Endothelial cell of umbilical vein (primary cell): ENCODE results near the gene C13orf46.

Experiments used
- EZH2 ChIP-seq: IDR thresholded peaks from 2 replicates; pipeline ENCODE4 v1.6.1; 2012; ENCODE audit warnings: borderline replicate concordance, low read depth, mild to moderate bottlenecking, moderate library complexity, low read length, inconsistent platforms; ENCODE audit not compliant: severe bottlenecking
- FOS ChIP-seq: IDR thresholded peaks from 2 replicates; pipeline ENCODE4 v1.6.1; 2011; ENCODE audit warnings: mild to moderate bottlenecking, low read length, moderate library complexity, borderline replicate concordance; ENCODE audit not compliant: insufficient read depth
- GATA2 ChIP-seq: IDR thresholded peaks from 2 replicates; pipeline ENCODE4 v1.7.0; 2011; ENCODE audit warnings: low read depth, mild to moderate bottlenecking, moderate library complexity, mixed read lengths, low read length; ENCODE audit not compliant: insufficient read length, insufficient read depth
- JUN ChIP-seq: IDR thresholded peaks from 2 replicates; pipeline ENCODE4 v1.6.1; 2011; ENCODE audit warnings: borderline replicate concordance, low read depth; ENCODE audit not compliant: insufficient read length, insufficient read depth
- MYC ChIP-seq: IDR thresholded peaks from one replicate; pipeline ENCODE4 v1.6.1; 2011; ENCODE audit warnings: mild to moderate bottlenecking, low read depth, low read length
- POLR2A ChIP-seq: IDR thresholded peaks from 2 replicates; pipeline ENCODE4 v1.6.1; 2012; ENCODE audit warnings: low read depth, mild to moderate bottlenecking, control low read depth, low read length
- POLR2AphosphoS5 ChIP-seq: IDR thresholded peaks from 2 replicates; pipeline ENCODE4 v1.6.1; 2012; ENCODE audit warnings: low read depth, mild to moderate bottlenecking, control low read depth, low read length, moderate library complexity; ENCODE audit not compliant: insufficient read depth
- TF ChIP-seq, protein P1 (sequence below): IDR thresholded peaks from 2 replicates; pipeline ENCODE4 v1.6.1; 2011; ENCODE audit not compliant: insufficient read depth, insufficient read length
- TF ChIP-seq, protein P2 (sequence below), 2 donors: IDR thresholded peaks; 1 replicate in 1 of 2; 2 replicates in 1 of 2; pipeline ENCODE4 v1.5.1; 2011; ENCODE audit warnings: low read length in 2 of 2, mild to moderate bottlenecking in 2 of 2, moderate library complexity in 2 of 2, control low read depth in 1 of 2, inconsistent platforms in 1 of 2, low read depth in 1 of 2; ENCODE audit not compliant: insufficient read depth in 1 of 2; ENCODE audit errors: extremely low read depth in 1 of 2

DNA sequence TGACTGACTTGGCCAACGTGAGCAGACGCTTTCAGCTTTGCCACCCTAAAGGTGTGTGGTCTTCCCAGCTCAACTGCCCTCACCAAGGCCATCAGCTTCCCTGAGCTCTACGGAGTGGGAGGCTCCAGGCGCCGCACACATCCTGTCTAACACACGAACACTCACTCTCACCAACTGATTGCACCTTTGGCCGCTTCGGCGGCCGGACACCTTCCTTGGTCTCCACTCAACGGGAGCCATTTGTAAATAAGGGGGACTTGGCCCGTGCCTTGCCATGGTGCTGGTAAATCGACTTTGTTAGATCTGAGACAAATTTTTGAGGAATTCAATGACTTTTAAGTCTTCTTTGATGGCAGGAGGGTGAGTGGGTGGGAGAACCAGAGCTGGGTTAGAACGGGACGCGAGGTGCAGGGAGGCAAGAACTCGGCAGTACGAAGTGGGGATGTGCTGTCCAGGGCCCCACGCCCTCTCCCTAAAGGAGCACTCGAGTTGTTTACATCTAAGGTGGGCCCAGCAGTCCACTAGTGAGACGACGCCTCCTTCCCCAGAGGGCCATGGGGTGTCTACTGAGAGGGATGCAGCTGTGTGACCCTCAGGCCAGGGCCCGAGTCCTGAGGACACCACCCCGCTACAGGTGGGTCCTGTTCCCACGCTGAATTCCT lies 4.4 kb downstream of the C13orf46 start:
- TF ChIP-seq, protein P1, sequence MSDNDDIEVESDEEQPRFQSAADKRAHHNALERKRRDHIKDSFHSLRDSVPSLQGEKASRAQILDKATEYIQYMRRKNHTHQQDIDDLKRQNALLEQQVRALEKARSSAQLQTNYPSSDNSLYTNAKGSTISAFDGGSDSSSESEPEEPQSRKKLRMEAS: no peak
- TF ChIP-seq, protein P2, sequence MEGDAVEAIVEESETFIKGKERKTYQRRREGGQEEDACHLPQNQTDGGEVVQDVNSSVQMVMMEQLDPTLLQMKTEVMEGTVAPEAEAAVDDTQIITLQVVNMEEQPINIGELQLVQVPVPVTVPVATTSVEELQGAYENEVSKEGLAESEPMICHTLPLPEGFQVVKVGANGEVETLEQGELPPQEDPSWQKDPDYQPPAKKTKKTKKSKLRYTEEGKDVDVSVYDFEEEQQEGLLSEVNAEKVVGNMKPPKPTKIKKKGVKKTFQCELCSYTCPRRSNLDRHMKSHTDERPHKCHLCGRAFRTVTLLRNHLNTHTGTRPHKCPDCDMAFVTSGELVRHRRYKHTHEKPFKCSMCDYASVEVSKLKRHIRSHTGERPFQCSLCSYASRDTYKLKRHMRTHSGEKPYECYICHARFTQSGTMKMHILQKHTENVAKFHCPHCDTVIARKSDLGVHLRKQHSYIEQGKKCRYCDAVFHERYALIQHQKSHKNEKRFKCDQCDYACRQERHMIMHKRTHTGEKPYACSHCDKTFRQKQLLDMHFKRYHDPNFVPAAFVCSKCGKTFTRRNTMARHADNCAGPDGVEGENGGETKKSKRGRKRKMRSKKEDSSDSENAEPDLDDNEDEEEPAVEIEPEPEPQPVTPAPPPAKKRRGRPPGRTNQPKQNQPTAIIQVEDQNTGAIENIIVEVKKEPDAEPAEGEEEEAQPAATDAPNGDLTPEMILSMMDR (IDR thresholded peaks at IDR 0.05; ENCODE audit: extremely low read depth in 1 of 2, insufficient read depth in 1 of 2, low read depth in 1 of 2, low read length in 2 of 2): no peak
- TF ChIP-seq FOS (no peak), POLR2A (no peak), MYC (no peak), EZH2 (no peak), POLR2AphosphoS5 (no peak), GATA2 (no peak), JUN (no peak)
